GM12878 (cell line): ENCODE measurements around the gene TRMU. TPM values are rescaled to one million over a fixed set of nuclear protein-coding genes. Genes with fewer than 3 reads are reported as not detected.

Source experiments
- BHLHE40 ChIP-seq, 2 experiments: fragments of 450-650 bp in 1 of 2; IDR thresholded peaks; 2 replicates each; pipeline ENCODE4 v1.6.1; 2011 to 2017; ENCODE audit warnings: low read depth in 2 of 2, borderline replicate concordance in 1 of 2, improper control_type of control experiment in 1 of 2, low read length in 1 of 2, mild to moderate bottlenecking in 1 of 2
- CREB1 ChIP-seq: IDR thresholded peaks from 2 replicates; pipeline ENCODE4 v1.6.1; 2012; ENCODE audit warnings: low read depth, mild to moderate bottlenecking, inconsistent platforms
- FOXK2 ChIP-seq: fragments of 450-650 bp; IDR thresholded peaks from 2 replicates; pipeline ENCODE4 v1.6.1; 2017; ENCODE audit warnings: mild to moderate bottlenecking, moderate library complexity
- GABPA ChIP-seq: IDR thresholded peaks from 2 replicates; pipeline ENCODE4 v1.6.1; 2014; ENCODE audit warnings: antibody characterized with exemption, low read depth, mild to moderate bottlenecking, inconsistent platforms
- MEF2B ChIP-seq: fragments of 450-650 bp; IDR thresholded peaks from 2 replicates; pipeline ENCODE4 v1.6.1; 2018; ENCODE audit warnings: mild to moderate bottlenecking, moderate library complexity; ENCODE audit not compliant: partially characterized antibody, poor library complexity, severe bottlenecking
- PAX8 ChIP-seq: fragments of 450-650 bp; IDR thresholded peaks from 2 replicates; pipeline ENCODE4 v1.6.1; 2017; ENCODE audit warnings: mild to moderate bottlenecking, moderate library complexity
- RBBP5 ChIP-seq: fragments of 200-600 bp; sonication (generic); conservative IDR thresholded peaks from 2 replicates; pipeline ENCODE4 v1.6.1; 2016
- RFX5 ChIP-seq: IDR thresholded peaks from 2 replicates; pipeline ENCODE4 v1.6.1; 2011; ENCODE audit warnings: low read depth, low read length, improper control_type of control experiment
- SMAD5 ChIP-seq: IDR thresholded peaks from 2 replicates; pipeline ENCODE4 v1.6.1; 2016; ENCODE audit warnings: antibody characterized with exemption, low read depth
- SP1 ChIP-seq: IDR thresholded peaks from one replicate; pipeline ENCODE4 v1.6.1; 2011; ENCODE audit warnings: low read depth, low read length
- STAT1 ChIP-seq: fragments of 450-650 bp; conservative IDR thresholded peaks from 2 replicates; pipeline ENCODE4 v1.6.1; 2014; ENCODE audit warnings: antibody characterized with exemption, mild to moderate bottlenecking
- SUPT20H ChIP-seq: IDR thresholded peaks from 2 replicates; pipeline ENCODE4 v1.6.1; 2011; ENCODE audit warnings: low read depth, mild to moderate bottlenecking, low read length, moderate library complexity, borderline replicate concordance; ENCODE audit not compliant: control insufficient read depth
- TCF12 ChIP-seq: IDR thresholded peaks from 2 replicates; pipeline ENCODE4 v1.6.1; 2011; ENCODE audit warnings: low read depth, mild to moderate bottlenecking, low read length
- ZNF274 ChIP-seq: IDR thresholded peaks from one replicate; pipeline ENCODE4 v1.8.0; 2011; ENCODE audit not compliant: insufficient read length, insufficient read depth
- polyA plus RNA-seq, 11 experiments: library from polyadenylated mRNA; depleted of rRNA in 4 of 11; unstranded in 6 of 11; stranded (reverse) in 5 of 11; fragments of >200 nt; fragmentation: Nextera tagmentation in 4 of 11; fragmentation: Illumina TruSeq in 1 of 11; extraction: Ambion mirVana in 4 of 11; extraction: Trizol in 1 of 11; gene quantifications; 1 replicate in 1 of 11; 2 replicates in 10 of 11; pipeline versions ENCODE4 v1.2.1 to v1.2.3, GENCODE V29; 2011 to 2016; ENCODE audit warnings: inconsistent platforms in 2 of 11, missing spikeins in 2 of 11, low read depth in 1 of 11
- total RNA-seq, 4 experiments: library from RNA; depleted of rRNA in 3 of 4; stranded (reverse); fragments of >200 nt in 3 of 4; fragmentation: Illumina TruSeq in 1 of 4; extraction: Trizol in 1 of 4; gene quantifications; 2 replicates each; pipeline versions ENCODE4 v1.2.1 to v1.2.3, GENCODE V29; 2013 to 2021
- TF ChIP-seq, protein P1 (sequence below): fragments of 450-650 bp; IDR thresholded peaks from 2 replicates; pipeline ENCODE4 v1.6.1; 2018; ENCODE audit warnings: mild to moderate bottlenecking, low read depth, moderate library complexity; ENCODE audit not compliant: partially characterized antibody
- TF ChIP-seq, protein P2 (sequence below): fragments of 450-650 bp; IDR thresholded peaks from 2 replicates; pipeline ENCODE4 v1.6.1; 2016; ENCODE audit warnings: mild to moderate bottlenecking, moderate library complexity, borderline replicate concordance
- TF ChIP-seq, protein P3 (sequence below): IDR thresholded peaks from 2 replicates; pipeline ENCODE4 v1.6.1; 2012; ENCODE audit warnings: low read depth, low read length, improper control_type of control experiment
- TF ChIP-seq, protein P4 (sequence below): IDR thresholded peaks from 2 replicates; pipeline ENCODE4 v1.6.1; 2011; ENCODE audit warnings: low read depth, mild to moderate bottlenecking, low read length, moderate library complexity, borderline replicate concordance; ENCODE audit errors: extremely low read depth
- TF ChIP-seq, protein P5 (sequence below): fragments of 450-650 bp; IDR thresholded peaks from 2 replicates; pipeline ENCODE4 v1.6.1; 2017; ENCODE audit warnings: mild to moderate bottlenecking, low read depth, inconsistent platforms; ENCODE audit not compliant: poor library complexity, severe bottlenecking

TRMU gene
- total and polyA plus RNA-seq, 10 of the 15 experiments (the other 5 are each of a cell fraction or from before 2014, with no cell fraction given): 3.5 to 57.0 (median 44.0) TPM

DNA sequence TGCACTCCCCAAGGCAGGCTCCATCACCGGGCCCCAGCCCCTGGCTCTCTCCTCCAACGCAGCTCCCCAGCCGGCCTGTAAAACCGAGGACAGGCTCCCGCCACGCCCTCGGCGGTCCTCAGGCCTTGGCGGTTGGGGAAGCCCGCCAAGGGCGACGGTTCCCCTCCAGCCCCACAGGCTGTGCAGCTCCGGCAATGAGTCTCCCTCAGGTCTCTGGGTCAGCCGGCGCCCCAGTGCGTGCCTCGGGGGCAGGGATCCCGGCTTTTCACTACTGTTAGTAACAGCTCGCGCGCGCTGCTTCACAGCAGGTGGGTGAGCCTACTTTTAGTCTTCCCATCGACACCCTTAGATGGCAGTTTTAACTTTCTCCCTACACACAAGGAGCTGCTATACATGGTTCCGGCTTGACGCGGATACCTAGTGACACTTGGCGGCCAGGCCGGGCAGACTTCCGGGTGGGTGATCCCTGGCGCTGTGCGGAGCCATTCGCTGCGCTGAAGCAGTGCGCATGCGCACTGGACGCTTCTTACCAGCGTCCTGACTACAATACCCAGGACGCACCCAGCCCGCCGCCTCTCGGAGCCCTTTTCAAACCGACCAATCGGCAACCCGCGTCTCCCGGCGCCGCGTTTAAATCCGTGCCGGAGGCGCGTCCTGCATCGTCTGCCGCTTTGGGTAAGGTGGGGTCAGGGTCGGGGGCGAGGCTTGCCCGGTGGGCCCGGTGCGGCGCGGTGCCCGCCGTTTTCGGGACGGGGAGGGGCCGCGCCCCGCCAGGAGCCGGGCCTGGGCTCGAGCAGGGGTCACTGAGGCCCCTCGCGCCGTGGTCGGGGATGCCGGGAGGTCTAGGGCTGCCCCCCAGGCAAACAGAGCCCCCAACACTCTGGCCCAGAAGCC lies 39.0 kb upstream of the TRMU start, which contains the start of gene GTSE1 (continued):
- TF ChIP-seq, protein P1, sequence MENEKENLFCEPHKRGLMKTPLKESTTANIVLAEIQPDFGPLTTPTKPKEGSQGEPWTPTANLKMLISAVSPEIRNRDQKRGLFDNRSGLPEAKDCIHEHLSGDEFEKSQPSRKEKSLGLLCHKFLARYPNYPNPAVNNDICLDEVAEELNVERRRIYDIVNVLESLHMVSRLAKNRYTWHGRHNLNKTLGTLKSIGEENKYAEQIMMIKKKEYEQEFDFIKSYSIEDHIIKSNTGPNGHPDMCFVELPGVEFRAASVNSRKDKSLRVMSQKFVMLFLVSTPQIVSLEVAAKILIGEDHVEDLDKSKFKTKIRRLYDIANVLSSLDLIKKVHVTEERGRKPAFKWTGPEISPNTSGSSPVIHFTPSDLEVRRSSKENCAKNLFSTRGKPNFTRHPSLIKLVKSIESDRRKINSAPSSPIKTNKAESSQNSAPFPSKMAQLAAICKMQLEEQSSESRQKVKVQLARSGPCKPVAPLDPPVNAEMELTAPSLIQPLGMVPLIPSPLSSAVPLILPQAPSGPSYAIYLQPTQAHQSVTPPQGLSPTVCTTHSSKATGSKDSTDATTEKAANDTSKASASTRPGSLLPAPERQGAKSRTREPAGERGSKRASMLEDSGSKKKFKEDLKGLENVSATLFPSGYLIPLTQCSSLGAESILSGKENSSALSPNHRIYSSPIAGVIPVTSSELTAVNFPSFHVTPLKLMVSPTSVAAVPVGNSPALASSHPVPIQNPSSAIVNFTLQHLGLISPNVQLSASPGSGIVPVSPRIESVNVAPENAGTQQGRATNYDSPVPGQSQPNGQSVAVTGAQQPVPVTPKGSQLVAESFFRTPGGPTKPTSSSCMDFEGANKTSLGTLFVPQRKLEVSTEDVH: no peak
- TF ChIP-seq SP1 (peak; percentile 75), CREB1 (peak; percentile 71; the same call in 1 of the 2 replicates), BHLHE40 (IDR thresholded peaks at IDR 0.05; ENCODE audit: borderline replicate concordance in 1 of 2, low read depth in 2 of 2, low read length in 1 of 2) (peak in 1 of 2 experiments; percentile 47; a peak in 1 of 4 replicates), STAT1 (no peak), TCF12 (no peak), FOXK2 (peak; percentile 53; the same call in 1 of the 2 replicates), RBBP5 (no peak), SUPT20H (no peak), PAX8 (no peak), ZNF274 (no peak), MEF2B (no peak), RFX5 (peak; percentile 48; the same call in 1 of the 2 replicates), GABPA (peak; percentile 67), SMAD5 (peak; percentile 47; the same call in 1 of the 2 replicates)
- TF ChIP-seq, protein P2, sequence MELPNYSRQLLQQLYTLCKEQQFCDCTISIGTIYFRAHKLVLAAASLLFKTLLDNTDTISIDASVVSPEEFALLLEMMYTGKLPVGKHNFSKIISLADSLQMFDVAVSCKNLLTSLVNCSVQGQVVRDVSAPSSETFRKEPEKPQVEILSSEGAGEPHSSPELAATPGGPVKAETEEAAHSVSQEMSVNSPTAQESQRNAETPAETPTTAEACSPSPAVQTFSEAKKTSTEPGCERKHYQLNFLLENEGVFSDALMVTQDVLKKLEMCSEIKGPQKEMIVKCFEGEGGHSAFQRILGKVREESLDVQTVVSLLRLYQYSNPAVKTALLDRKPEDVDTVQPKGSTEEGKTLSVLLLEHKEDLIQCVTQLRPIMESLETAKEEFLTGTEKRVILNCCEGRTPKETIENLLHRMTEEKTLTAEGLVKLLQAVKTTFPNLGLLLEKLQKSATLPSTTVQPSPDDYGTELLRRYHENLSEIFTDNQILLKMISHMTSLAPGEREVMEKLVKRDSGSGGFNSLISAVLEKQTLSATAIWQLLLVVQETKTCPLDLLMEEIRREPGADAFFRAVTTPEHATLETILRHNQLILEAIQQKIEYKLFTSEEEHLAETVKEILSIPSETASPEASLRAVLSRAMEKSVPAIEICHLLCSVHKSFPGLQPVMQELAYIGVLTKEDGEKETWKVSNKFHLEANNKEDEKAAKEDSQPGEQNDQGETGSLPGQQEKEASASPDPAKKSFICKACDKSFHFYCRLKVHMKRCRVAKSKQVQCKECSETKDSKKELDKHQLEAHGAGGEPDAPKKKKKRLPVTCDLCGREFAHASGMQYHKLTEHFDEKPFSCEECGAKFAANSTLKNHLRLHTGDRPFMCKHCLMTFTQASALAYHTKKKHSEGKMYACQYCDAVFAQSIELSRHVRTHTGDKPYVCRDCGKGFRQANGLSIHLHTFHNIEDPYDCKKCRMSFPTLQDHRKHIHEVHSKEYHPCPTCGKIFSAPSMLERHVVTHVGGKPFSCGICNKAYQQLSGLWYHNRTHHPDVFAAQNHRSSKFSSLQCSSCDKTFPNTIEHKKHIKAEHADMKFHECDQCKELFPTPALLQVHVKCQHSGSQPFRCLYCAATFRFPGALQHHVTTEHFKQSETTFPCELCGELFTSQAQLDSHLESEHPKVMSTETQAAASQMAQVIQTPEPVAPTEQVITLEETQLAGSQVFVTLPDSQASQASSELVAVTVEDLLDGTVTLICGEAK: peak; percentile 80
- TF ChIP-seq, protein P3, sequence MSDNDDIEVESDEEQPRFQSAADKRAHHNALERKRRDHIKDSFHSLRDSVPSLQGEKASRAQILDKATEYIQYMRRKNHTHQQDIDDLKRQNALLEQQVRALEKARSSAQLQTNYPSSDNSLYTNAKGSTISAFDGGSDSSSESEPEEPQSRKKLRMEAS: peak; percentile 53; the same call in 1 of the 2 replicates
- TF ChIP-seq, protein P4, sequence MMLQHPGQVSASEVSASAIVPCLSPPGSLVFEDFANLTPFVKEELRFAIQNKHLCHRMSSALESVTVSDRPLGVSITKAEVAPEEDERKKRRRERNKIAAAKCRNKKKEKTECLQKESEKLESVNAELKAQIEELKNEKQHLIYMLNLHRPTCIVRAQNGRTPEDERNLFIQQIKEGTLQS: no peak
- TF ChIP-seq, protein P5, sequence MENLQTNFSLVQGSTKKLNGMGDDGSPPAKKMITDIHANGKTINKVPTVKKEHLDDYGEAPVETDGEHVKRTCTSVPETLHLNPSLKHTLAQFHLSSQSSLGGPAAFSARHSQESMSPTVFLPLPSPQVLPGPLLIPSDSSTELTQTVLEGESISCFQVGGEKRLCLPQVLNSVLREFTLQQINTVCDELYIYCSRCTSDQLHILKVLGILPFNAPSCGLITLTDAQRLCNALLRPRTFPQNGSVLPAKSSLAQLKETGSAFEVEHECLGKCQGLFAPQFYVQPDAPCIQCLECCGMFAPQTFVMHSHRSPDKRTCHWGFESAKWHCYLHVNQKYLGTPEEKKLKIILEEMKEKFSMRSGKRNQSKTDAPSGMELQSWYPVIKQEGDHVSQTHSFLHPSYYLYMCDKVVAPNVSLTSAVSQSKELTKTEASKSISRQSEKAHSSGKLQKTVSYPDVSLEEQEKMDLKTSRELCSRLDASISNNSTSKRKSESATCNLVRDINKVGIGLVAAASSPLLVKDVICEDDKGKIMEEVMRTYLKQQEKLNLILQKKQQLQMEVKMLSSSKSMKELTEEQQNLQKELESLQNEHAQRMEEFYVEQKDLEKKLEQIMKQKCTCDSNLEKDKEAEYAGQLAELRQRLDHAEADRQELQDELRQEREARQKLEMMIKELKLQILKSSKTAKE: no peak
